Vagina (tissue), 2 donors: ENCODE results near the gene PRKAG2.

ENCODE experiments used
- CTCF ChIP-seq, 3 experiments: fragments of 450-650 bp in 2 of 3; fragments of 200-600 bp in 1 of 3; sonication (generic) in 1 of 3; IDR thresholded peaks; one replicate each; pipeline ENCODE4 v1.5.1; 2017 to 2019; ENCODE audit warnings: antibody characterized with exemption in 3 of 3, mild to moderate bottlenecking in 2 of 3, moderate library complexity in 2 of 3
- POLR2A ChIP-seq, 2 donors: fragments of 450-650 bp; IDR thresholded peaks; one replicate each; pipeline ENCODE4 v1.6.1; 2017; ENCODE audit warnings: antibody characterized with exemption in 2 of 2, mild to moderate bottlenecking in 2 of 2, moderate library complexity in 2 of 2
- POLR2AphosphoS5 ChIP-seq, 2 donors: sonication (generic); formaldehyde crosslinking; IDR thresholded peaks; one replicate each; pipeline ENCODE4 v1.9.0; 2017; ENCODE audit warnings: antibody characterized with exemption in 2 of 2, mild to moderate bottlenecking in 2 of 2, low read depth in 1 of 2; ENCODE audit not compliant: insufficient read depth in 1 of 2

DNA sequence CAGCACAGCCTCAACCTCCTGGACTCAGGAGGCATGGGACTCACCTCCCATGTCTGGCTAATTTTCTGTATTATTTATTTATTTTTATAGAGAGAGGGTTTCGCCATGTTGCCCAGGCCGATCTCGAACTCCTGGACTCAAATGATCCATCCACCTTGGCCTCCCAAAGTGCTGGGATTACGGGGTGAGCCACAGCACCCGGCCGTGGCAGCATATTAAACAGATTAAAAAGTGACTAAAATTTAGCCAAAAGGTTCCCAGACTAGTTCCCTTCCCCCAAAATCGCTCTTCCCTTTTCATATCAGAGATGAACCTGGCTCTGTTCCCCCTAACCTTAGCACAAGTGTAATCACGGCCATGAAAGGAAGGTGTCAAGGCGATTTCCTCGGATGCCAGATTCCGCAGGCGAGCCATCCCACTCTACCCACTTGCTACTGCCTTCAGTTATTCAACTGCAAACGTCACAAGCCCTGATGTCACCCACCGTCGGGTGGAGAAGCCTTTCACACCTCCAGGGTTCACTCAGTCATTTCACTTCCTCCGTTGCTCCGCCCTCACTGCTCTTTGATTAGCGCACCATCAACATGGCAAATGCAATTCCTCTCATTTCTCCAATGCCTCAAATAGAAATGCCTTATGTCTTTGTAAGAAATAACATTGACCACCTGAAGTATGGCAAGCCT, 252.5 kb downstream of the PRKAG2 start:
- no peak for TF ChIP-seq CTCF (IDR thresholded peaks at IDR 0.05)
- no peak for TF ChIP-seq POLR2A (IDR thresholded peaks at IDR 0.05)
- no peak for TF ChIP-seq POLR2AphosphoS5 (IDR thresholded peaks at IDR 0.05; ENCODE audit: insufficient read depth in 1 of 2, low read depth in 1 of 2)
